ENCODE results near the gene SVEP1.

Gene SVEP1

DNA sequence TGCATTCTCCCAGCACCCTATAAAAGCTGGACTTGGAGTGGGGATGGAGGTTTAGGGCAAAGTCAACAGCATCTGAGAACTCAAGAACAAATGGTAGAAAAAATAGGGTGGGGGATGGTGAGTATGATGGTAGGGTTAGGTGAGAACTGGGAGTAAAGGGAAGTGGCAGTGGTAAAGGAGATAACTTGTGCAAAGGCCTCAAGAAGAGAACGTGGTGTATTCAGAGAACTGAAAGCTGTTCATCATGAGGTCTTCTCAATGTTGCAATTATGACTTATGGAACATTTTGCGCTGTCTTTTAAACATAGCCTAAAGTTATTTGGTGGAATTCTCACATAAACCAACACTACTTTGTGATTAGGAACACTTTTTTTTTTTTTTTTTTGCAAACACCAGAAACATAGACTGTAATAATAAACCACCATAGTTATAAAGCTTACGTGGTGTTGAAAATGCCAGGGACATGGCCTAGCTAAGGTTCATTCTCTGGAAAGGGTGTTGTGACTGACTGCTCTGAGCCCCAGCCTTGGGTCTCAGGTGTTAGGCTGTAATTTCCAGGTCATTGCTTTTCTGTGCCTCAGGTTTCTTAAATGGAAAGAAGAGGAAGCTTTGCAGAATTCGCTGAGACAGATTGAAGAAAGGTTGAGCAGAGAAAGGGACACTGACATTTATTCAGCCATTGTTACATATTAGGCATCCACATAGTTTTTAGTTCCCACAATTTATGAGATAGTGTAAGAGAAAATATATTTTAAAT, 222.7 kb downstream of the SVEP1 start:
- Histone ChIP-seq H3K27ac (no peak overlapping the region), H3K4me2 (ENCODE audit: low read length) (no peak overlapping the region), H3K9me3 (ENCODE audit: control insufficient read depth, low read length) (no peaks in the 10 kb centered on the region), H3K9ac (no peak overlapping the region), H3K4me3 (ENCODE audit: low read depth, low read length) (no peak overlapping the region), H2AFZ (no peak overlapping the region), H3K36me3 (ENCODE audit: control insufficient read depth, insufficient read depth, low read length) (no peaks in the 10 kb centered on the region), H3K79me2 (no peaks in the 10 kb centered on the region), H3K4me1 (no peaks in the 10 kb centered on the region), H3K27me3 (ENCODE audit: control insufficient read depth, insufficient read depth, low read length) (no peaks in the 10 kb centered on the region)
- TF ChIP-seq, protein P1, sequence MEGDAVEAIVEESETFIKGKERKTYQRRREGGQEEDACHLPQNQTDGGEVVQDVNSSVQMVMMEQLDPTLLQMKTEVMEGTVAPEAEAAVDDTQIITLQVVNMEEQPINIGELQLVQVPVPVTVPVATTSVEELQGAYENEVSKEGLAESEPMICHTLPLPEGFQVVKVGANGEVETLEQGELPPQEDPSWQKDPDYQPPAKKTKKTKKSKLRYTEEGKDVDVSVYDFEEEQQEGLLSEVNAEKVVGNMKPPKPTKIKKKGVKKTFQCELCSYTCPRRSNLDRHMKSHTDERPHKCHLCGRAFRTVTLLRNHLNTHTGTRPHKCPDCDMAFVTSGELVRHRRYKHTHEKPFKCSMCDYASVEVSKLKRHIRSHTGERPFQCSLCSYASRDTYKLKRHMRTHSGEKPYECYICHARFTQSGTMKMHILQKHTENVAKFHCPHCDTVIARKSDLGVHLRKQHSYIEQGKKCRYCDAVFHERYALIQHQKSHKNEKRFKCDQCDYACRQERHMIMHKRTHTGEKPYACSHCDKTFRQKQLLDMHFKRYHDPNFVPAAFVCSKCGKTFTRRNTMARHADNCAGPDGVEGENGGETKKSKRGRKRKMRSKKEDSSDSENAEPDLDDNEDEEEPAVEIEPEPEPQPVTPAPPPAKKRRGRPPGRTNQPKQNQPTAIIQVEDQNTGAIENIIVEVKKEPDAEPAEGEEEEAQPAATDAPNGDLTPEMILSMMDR (IDR thresholded peaks at IDR 0.05) = no peak

DNA sequence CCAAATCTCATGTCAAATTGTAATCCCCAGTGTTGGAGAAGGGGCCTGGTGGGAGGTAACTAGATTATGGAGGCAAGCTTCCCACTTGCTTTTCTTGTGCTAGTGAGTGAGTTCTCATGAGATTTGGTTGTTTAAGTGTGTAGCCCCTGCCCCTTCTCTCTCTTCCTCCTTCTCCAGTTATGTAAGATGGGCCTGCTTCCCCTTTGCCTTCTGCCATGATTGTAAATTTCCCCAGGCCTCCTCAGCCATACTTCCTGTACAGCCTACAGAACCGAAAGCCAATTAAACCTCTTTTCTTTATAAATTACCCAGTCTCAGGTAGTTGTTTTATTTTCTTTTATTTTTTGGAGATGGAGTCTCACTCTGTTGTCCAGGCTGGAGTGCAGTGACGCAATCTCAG, 223.6 kb downstream of the SVEP1 start:
- Histone ChIP-seq H3K27me3 (ENCODE audit: control insufficient read depth, insufficient read depth, low read length) (no peaks in the 10 kb centered on the region), H3K4me1 (no peaks in the 10 kb centered on the region), H2AFZ (no peak overlapping the region), H3K9me3 (ENCODE audit: control insufficient read depth, low read length) (no peaks in the 10 kb centered on the region), H3K9ac (no peak overlapping the region), H3K36me3 (ENCODE audit: control insufficient read depth, insufficient read depth, low read length) (no peaks in the 10 kb centered on the region), H3K79me2 (no peaks in the 10 kb centered on the region), H3K27ac (no peak overlapping the region), H3K4me3 (ENCODE audit: low read depth, low read length) (no peak overlapping the region), H3K4me2 (ENCODE audit: low read length) (no peak overlapping the region)
- TF ChIP-seq, protein P1 (IDR thresholded peaks at IDR 0.05) = no peak

DNA sequence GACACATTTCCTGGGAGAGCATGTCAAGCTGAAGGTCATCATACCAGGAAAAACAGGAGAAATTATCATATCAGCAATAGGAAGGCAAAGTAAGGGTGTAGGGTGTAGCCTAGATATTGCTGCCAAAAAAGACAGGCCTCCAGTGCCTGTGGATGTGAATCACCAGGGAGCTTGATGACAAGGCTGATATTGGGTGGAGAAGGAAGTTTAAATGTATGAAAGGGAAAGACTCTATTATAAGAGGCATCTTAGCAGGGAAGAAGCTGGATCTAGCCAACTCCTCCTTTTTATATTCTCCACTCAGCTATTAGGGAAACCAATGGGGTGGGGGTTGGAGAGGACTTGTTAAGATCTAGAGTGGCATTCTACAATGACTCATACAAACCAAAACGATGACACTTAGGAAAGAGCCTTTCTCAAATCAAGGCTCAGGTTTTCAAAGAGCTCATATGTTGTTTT, 228.5 kb downstream of the SVEP1 start:
- Histone ChIP-seq H3K4me1 (no peaks in the 10 kb centered on the region), H3K36me3 (ENCODE audit: control insufficient read depth, insufficient read depth, low read length) (no peaks in the 10 kb centered on the region), H3K27ac (no peak overlapping the region), H3K9me3 (ENCODE audit: control insufficient read depth, low read length) (no peaks in the 10 kb centered on the region), H3K79me2 (no peaks in the 10 kb centered on the region), H3K27me3 (ENCODE audit: control insufficient read depth, insufficient read depth, low read length) (no peaks in the 10 kb centered on the region), H3K4me3 (ENCODE audit: low read depth, low read length) (no peak overlapping the region), H3K4me2 (ENCODE audit: low read length) (no peak overlapping the region), H2AFZ (no peak overlapping the region), H3K9ac (no peak overlapping the region)
- TF ChIP-seq, protein P1 (IDR thresholded peaks at IDR 0.05) = no peak

DNA sequence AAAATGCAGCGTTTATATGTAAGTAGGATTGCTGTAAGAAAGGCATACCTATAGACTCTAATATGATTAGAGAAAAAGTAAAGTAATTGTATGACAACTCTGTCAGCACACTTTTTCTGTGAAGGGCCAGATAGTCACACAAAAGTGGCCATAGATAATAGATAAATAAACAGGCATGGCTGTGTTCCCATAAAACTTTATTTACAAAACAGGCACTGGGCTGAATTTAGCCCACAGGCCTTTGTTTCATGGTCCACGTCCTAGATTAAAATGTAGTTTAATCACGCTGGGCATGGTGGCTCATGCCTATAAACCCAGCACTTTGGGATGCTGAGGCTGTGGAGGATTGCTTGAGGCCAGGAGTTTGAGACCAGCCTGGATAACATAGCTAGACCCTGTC, 233.2 kb downstream of the SVEP1 start:
- Histone ChIP-seq H3K27ac (no peak overlapping the region), H3K27me3 (ENCODE audit: control insufficient read depth, insufficient read depth, low read length) (no peaks in the 10 kb centered on the region), H3K4me1 (no peaks in the 10 kb centered on the region), H3K9me3 (ENCODE audit: control insufficient read depth, low read length) (no peaks in the 10 kb centered on the region), H2AFZ (no peak overlapping the region), H3K79me2 (no peaks in the 10 kb centered on the region), H3K4me3 (ENCODE audit: low read depth, low read length) (no peak overlapping the region), H3K9ac (no peak overlapping the region), H3K4me2 (ENCODE audit: low read length) (no peak overlapping the region), H3K36me3 (ENCODE audit: control insufficient read depth, insufficient read depth, low read length) (no peaks in the 10 kb centered on the region)
- TF ChIP-seq, protein P1 (IDR thresholded peaks at IDR 0.05) = no peak

DNA sequence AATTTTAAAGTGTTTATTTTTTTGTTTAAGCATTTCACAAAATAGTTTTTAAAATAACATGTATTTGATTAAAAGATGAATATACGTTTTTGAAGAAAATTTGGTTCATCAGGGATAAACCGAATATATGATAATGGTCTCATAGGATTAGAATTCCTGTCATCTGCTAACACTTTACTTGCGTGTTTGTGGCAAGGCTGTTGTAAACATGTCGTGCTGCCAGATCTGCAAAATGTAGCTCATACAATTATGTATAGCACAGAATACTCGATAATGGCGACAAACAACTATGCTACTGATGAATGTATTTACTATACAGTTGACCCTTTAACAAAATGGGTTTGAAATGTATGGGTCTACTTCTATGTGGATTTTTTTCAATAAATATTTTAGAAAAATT, 234.7 kb downstream of the SVEP1 start:
- Histone ChIP-seq H3K4me3 (ENCODE audit: low read depth, low read length) (no peak overlapping the region), H3K4me2 (ENCODE audit: low read length) (no peak overlapping the region), H3K27ac (no peak overlapping the region), H3K9ac (no peak overlapping the region), H3K36me3 (ENCODE audit: control insufficient read depth, insufficient read depth, low read length) (no peaks in the 10 kb centered on the region), H3K9me3 (ENCODE audit: control insufficient read depth, low read length) (no peaks in the 10 kb centered on the region), H3K27me3 (ENCODE audit: control insufficient read depth, insufficient read depth, low read length) (no peaks in the 10 kb centered on the region), H3K79me2 (no peaks in the 10 kb centered on the region), H3K4me1 (no peaks in the 10 kb centered on the region), H2AFZ (no peak overlapping the region)
- TF ChIP-seq, protein P1 (IDR thresholded peaks at IDR 0.05) = no peak
